HG02610 (cell line): ENCODE results near the gene TLK1.
"Not testable (repeated sequence)": the region's sequence is repeated elsewhere in the genome, so short reads cannot be mapped to it uniquely, and the experiment has no call there.

ENCODE experiments used
- ATAC-seq: cut with Tn5 transposase; IDR thresholded peaks from one replicate; pipeline ENCODE4 v1.9.1; 2021; ENCODE audit warnings: mild to moderate bottlenecking, moderate library complexity; ENCODE audit not compliant: unreplicated experiment

The TLK1 gene

GRCh38 chr2:171171808-171172207 lies 11.1 kb upstream of the TLK1 start:
- ATAC-seq, result no peak

- no peak for ATAC-seq
These were observed 9.1 kb upstream of the TLK1 start for GRCh38 chr2:171169839-171170238.

GRCh38 chr2:171169333-171169732 lies 8.6 kb upstream of the TLK1 start:
- no peak for ATAC-seq

- no peak for ATAC-seq
These were observed 6.8 kb upstream of the TLK1 start for GRCh38 chr2:171167352-171167997.

DNA sequence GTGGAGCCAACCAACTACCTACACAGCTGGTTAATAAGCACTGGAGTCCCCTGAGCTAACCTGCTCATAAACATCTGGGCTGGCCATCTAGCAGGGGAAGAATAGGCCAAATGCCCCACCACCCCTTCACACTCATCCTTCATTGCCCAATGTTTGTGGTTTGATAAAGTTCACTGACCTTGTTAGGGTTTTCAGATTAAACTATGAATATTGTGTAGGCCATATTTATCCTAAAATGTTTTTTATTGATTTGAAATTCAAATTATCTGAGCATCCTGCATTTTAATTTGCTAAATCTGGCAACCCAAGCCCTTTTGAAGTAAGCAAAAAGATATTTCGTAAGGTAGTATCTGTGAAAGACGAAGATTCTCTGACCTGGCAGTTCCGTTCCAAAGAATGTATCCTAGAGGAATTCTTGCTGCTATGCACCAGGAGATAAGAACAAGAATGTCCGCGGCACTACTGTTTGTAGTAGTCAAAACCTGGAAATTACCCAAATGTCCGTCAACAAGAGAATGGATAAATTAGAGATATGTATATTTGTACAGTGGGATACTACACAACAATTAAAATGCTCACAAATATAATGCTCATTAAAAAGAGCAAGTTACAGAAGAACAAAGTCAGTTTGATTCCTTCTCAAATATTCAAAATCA lies 5.8 kb upstream of the TLK1 start:
- ATAC-seq, result no peak

- ATAC-seq, result no peak
These were observed 5.3 kb upstream of the TLK1 start for GRCh38 chr2:171165967-171166327.

- ATAC-seq, result no peak
These were observed 2.6 kb upstream of the TLK1 start for GRCh38 chr2:171163261-171163660.

DNA sequence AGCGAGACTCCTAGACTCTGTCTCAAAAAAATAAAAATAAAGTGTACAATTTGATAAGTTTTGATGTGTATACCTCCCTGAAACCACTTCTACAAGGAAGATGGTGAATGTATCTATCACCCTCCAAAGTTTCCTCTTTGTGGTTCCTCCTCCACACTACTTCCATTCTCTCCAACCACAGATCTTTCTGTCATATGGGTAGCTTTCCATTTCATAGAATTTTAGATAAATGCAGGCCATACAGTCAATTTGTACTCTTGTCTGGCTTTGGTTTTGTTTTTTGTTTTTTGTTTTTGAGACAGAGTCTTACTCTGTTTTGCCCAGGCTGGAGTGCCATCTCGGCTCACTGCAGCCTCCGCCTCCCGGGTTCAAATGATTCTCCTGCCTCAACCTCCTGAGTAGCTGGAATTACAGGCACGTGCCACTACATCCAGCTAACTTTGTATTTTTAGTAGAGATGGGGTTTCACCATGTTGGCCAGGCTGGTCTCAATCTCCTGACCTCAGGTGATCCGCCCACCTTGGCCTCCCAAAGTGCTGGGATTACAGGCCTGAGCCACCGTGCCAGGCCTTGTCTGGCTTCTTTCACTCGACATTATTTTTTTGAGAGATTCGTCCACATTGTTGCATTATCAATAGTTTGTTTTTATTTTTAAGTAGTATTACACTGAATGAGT lies 2.0 kb upstream of the TLK1 start:
- ATAC-seq, result not testable (repeated sequence)

GRCh38 chr2:171160956-171161740 lies 455 bp upstream of the TLK1 start:
- peak; percentile 59 for ATAC-seq

DNA sequence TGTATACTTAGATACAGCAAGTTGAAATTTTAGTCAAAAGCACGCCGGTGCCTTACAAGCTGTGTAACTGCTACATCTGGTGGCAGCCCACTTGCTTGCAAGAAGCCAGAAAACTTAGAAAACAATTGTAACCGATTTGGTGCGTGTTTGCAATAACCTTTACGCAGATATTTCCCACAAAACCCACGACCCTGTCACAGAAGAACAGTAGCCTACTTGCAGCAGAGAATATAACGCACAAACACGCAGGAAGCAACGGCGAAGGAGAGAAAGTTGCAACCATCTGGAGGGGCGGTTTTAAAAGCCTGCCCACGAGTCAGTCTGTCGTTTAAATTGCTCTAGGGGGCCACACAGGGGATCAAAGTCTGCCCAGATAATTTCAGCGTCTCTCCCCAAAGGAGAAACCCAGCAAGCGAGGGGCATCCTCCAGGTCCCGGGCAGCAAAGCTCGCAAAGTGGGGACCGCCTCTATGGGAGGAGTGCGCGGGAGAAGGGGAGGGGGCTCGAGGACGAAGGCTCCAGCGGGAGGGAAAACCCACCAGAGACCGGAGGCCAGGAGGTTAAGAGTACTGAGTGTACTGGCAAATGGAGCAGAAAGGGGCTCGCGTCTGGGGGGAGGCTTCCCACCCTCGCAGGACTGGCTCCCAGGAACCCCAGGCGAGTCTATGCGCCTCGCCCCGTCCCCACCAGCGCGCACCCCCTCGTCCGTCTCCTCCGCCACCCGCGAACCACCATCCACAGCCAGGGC lies 1.1 kb downstream of the TLK1 start:
- ATAC-seq, result no peak

DNA sequence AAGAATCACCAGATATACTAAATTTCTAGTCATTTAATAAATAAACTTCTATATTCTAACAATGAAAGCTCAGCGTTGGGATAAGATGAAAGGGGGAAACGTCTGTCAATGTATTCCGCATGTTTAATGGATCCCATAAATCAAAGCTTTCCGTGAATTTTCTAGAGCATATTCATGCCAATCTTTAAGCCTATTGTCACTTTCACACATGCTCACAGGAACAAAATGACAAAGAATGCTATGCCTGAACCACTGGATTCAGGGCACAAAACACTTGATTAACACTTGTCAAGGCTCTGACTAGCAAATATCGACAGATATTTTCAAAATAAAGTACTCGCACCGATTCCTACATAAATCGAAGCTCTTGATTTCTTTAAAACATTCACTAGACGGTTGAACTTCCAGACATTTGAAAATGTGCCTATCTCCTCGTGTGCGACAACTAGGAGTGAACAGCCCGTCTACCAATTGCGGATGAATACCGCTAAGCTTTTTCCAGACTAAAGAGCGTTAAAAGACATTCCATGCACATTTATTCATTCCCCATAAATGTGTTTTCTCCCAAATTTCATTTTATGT lies 1.8 kb downstream of the TLK1 start:
- no peak for ATAC-seq

GRCh38 chr2:171158036-171158789 lies 2.5 kb downstream of the TLK1 start:
- ATAC-seq, result no peak

- no peak for ATAC-seq
These were observed 3.6 kb downstream of the TLK1 start for GRCh38 chr2:171157109-171157500.

GRCh38 chr2:171154348-171154747 lies 6.3 kb downstream of the TLK1 start:
- ATAC-seq, result no peak

DNA sequence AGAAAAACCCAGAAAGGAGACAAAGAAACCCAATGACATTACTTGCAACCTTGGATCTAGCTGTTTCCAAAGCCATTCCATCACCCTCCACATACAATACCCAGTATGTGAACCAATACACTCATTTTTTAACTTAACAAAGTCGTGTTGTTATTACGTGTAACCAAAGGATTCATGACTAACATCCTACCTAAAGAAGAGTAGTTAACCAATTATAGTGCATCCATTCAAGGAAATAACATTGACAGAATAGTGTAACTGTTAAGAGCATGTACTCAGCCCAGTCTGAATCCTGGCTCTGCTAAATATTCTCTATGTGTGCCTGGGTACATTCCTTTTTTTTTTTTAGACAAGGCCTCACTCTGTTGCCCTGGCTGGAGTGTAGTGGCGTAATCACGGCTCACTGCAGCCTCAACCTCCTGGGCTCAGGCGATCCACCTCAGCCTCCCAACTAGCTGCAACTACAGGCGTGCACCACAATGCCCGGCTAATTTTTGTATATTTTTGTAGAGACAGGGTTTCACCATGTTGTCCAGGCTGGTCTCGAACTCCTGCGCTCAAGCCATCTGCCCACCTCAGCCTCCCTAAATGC lies 9.9 kb downstream of the TLK1 start:
- no peak for ATAC-seq

DNA sequence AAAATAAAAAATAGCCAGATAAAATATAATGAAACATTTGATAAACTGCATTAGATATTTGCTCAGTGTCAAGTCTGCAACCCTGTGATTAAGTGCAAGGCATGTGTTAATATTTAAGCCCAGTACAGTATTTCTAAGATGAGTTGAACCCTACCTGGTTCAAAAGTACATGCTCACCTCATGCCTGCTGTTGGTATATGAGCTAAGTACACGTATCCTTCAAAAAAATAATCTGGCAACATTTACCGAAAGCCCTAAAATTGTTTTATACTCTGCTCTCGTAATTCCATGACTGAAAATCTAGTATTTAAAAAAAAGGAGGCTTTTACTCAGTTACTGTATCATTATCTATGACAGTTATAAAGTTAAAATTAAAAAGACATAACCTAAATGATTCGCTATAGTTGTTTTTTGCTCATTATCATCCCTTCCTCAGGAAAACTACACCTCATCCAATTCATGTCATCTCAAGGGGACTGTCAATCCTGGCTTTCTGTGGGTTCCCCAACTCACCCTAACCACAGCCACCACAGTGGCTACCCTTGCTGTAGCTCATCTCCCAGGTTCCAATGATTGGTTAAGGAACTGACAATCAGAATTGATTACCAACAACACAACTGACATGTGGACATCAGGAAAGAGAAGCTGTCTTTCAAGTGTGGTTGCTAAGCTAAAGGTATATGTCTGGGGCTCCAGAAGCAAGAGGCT lies 10.6 kb downstream of the TLK1 start:
- no peak for ATAC-seq

GRCh38 chr2:171149171-171149938 lies 11.3 kb downstream of the TLK1 start:
- no peak for ATAC-seq

GRCh38 chr2:171147081-171147480 lies 13.6 kb downstream of the TLK1 start:
- no peak for ATAC-seq
